Measurements from ENCODE around the gene GLCE. TPM values are rescaled to one million over a fixed set of nuclear protein-coding genes. Genes with fewer than 3 reads are reported as not detected.

Gene GLCE
- total RNA-seq, 4 donors from 2014 or later = 33.8 to 50.7 (median 43.8) TPM

GRCh38 chr15:69213786-69214185 lies 53.4 kb downstream of the GLCE start:
- no peak for DNase-seq
- H3K4me3 ChIP-seq = no peak overlapping the region
- H3K9me3 ChIP-seq = no peaks in the 10 kb centered on the region
- TF ChIP-seq POLR2A (IDR thresholded peaks at IDR 0.05) (no peak), CTCF (IDR thresholded peaks at IDR 0.05) (no peak)
- no peak overlapping the region for H3K27ac ChIP-seq
- no peaks in the 10 kb centered on the region for H3K27me3 ChIP-seq
- no peaks in the 10 kb centered on the region for H3K36me3 ChIP-seq
- no peaks in the 10 kb centered on the region for H3K4me1 ChIP-seq

- TF ChIP-seq POLR2A (IDR thresholded peaks at IDR 0.05) (no peak), CTCF (IDR thresholded peaks at IDR 0.05) (no peak)
- DNase-seq = no peak
- Histone ChIP-seq H3K36me3 (no peaks in the 10 kb centered on the region), H3K27me3 (no peaks in the 10 kb centered on the region), H3K4me3 (no peak overlapping the region), H3K4me1 (no peaks in the 10 kb centered on the region), H3K27ac (no peak overlapping the region), H3K9me3 (no peaks in the 10 kb centered on the region)
These were observed 55.0 kb downstream of the GLCE start for GRCh38 chr15:69215314-69216035.

DNA sequence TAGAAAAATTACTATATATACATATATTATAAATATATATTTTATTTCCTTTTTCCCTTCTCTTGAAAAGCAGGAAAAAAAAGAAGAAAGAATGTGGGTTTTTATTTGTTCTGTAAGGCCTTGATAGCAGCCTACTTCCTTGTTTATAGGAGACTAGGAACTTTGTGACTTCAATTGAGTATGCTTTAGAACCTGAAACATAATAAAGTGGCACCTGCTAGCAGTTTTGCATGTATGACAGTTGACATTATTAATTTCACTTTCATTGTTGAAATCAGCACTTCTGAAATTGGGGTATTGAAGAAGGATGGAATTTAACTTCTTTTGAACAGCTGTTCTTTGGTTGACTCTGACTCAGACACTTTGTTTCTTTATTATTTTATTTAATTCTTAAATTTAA lies 56.9 kb downstream of the GLCE start:
- TF ChIP-seq POLR2A (IDR thresholded peaks at IDR 0.05) = no peak
- no peak for TF ChIP-seq CTCF (IDR thresholded peaks at IDR 0.05)
- no peaks in the 10 kb centered on the region for H3K36me3 ChIP-seq
- no peaks in the 10 kb centered on the region for H3K9me3 ChIP-seq
- H3K4me1 ChIP-seq = no peaks in the 10 kb centered on the region
- DNase-seq = no peak
- no peak overlapping the region for H3K4me3 ChIP-seq
- no peaks in the 10 kb centered on the region for H3K27me3 ChIP-seq
- no peak overlapping the region for H3K27ac ChIP-seq

DNA sequence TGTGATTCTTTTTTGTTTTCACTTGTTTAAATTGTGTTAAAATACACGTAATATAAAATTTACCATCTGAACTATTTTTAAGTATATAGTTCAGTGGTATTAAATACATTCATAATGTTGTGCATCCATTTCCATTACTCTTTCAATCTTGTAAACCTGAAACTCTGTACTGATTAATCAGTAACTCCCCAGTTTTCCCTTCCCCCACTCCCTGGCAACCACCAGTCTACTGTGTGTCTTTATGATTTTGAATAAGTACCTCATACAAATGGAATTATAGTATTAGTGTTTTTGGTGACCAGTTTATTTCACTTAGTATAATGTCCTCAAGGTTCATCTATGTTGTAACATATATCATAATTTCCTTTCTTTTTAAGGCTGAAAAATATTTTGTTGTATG lies 59.3 kb downstream of the GLCE start:
- H3K9me3 ChIP-seq = no peaks in the 10 kb centered on the region
- no peak for TF ChIP-seq CTCF (IDR thresholded peaks at IDR 0.05)
- H3K27ac ChIP-seq = no peak overlapping the region
- H3K4me1 ChIP-seq = peaks cover 0 to 2% (median 0%) of the 10 kb centered on the region in 4 donors
- no peak for DNase-seq
- no peaks in the 10 kb centered on the region for H3K27me3 ChIP-seq
- H3K4me3 ChIP-seq = no peak overlapping the region
- no peaks in the 10 kb centered on the region for H3K36me3 ChIP-seq

- TF ChIP-seq POLR2A (IDR thresholded peaks at IDR 0.05) = no peak
- TF ChIP-seq CTCF (IDR thresholded peaks at IDR 0.05) = no peak
- Histone ChIP-seq H3K9me3 (no peaks in the 10 kb centered on the region), H3K27ac (peak overlapping the region in 1 of 4 donors; percentile 7), H3K36me3 (no peaks in the 10 kb centered on the region), H3K4me3 (no peak overlapping the region), H3K27me3 (no peaks in the 10 kb centered on the region), H3K4me1 (peaks cover 0 to 12% (median 0%) of the 10 kb centered on the region in 4 donors)
- no peak for DNase-seq
These were observed 61.6 kb downstream of the GLCE start for GRCh38 chr15:69222002-69222474.

All from Peyer's patch (tissue), 4 donors.